GM19324 (cell line): ENCODE data around the gene NCL.
"Not testable (repeated sequence)": the region's sequence is repeated elsewhere in the genome, so short reads cannot be mapped to it uniquely, and the experiment has no call there.

Source experiments
- ATAC-seq: cut with Tn5 transposase; IDR thresholded peaks from one replicate; pipeline ENCODE4 v1.9.1; 2021; ENCODE audit warnings: mild to moderate bottlenecking, moderate library complexity; ENCODE audit not compliant: unreplicated experiment, low FRiP score

Gene NCL

GRCh38 chr2:231431606-231432005 lies 32.7 kb downstream of the NCL start:
- no peak for ATAC-seq

- ATAC-seq, result not testable (repeated sequence)
These were observed 33.8 kb downstream of the NCL start for GRCh38 chr2:231430437-231430836.

- ATAC-seq, result no peak
These were observed 34.4 kb downstream of the NCL start for GRCh38 chr2:231429901-231430300.

GRCh38 chr2:231429152-231429551 lies 35.1 kb downstream of the NCL start:
- ATAC-seq, result no peak

GRCh38 chr2:231427116-231427515 lies 37.2 kb downstream of the NCL start:
- ATAC-seq, result no peak

GRCh38 chr2:231425811-231426703 lies 38.2 kb downstream of the NCL start:
- ATAC-seq, result no peak

GRCh38 chr2:231425291-231425810 lies 38.9 kb downstream of the NCL start:
- no peak for ATAC-seq

- ATAC-seq, result no peak
These were observed 41.1 kb downstream of the NCL start for GRCh38 chr2:231423176-231423575.

GRCh38 chr2:231422056-231422455 lies 42.2 kb downstream of the NCL start:
- ATAC-seq, result no peak

- ATAC-seq, result no peak
These were observed 43.2 kb downstream of the NCL start for GRCh38 chr2:231421051-231421580.

- no peak for ATAC-seq
These were observed 45.3 kb downstream of the NCL start for GRCh38 chr2:231418820-231419640.

GRCh38 chr2:231415029-231415428 lies 49.3 kb downstream of the NCL start:
- ATAC-seq, result no peak

- no peak for ATAC-seq
These were observed 50.3 kb downstream of the NCL start for GRCh38 chr2:231413921-231414476.

GRCh38 chr2:231413456-231413855 lies 50.8 kb downstream of the NCL start:
- no peak for ATAC-seq

GRCh38 chr2:231412618-231412963 lies 51.7 kb downstream of the NCL start:
- no peak for ATAC-seq

- peak; percentile 97 for ATAC-seq
These were observed 52.3 kb downstream of the NCL start for GRCh38 chr2:231411831-231412617.

GRCh38 chr2:231411237-231411636 lies 53.0 kb downstream of the NCL start:
- no peak for ATAC-seq

GRCh38 chr2:231410293-231411004 lies 53.8 kb downstream of the NCL start:
- ATAC-seq, result no peak

- no peak for ATAC-seq
These were observed 54.5 kb downstream of the NCL start for GRCh38 chr2:231409776-231410175.
